Endothelial cell of umbilical vein (primary cell): Measurements from ENCODE around the gene RAB17. TPM values are rescaled to one million over a fixed set of nuclear protein-coding genes. Genes with fewer than 3 reads are reported as not detected.

Experiments used
- BruUV-seq: library from RNA; stranded (reverse); fragments of 400-500 nt; replicated peaks from 2 replicates; lab custom pipeline; 2021; lab: Mats Ljungman, UMichigan
- CTCF ChIA-PET: fragments of 300-600, 350-600 bp; sonication (Branson Sonifier 250); formaldehyde crosslinking; loops from one replicate; lab custom pipeline; 2021; ENCODE audit warnings: antibody characterized with exemption, inconsistent platforms; lab: Charles Lee
- POLR2A ChIA-PET: fragments of 300-600, 350-600 bp; sonication (Branson Sonifier 250); formaldehyde crosslinking; loops from one replicate; lab custom pipeline; 2021; ENCODE audit warnings: antibody characterized with exemption, inconsistent platforms; lab: Charles Lee
- DNase-seq: peaks from one replicate; pipeline ENCODE4 v3.0.0-alpha.2; 2011; ENCODE audit warnings: low read depth, low spot score
- FAIRE-seq: peaks from 2 replicates; lab custom pipeline; 2011; peaks lifted over from hg19 to GRCh38; lab: Jason Lieb, UNC
- H2AFZ ChIP-seq: 2 replicates; pipeline ENCODE4 v1.6.0; 2012; ENCODE audit warnings: low read depth, low read length, control low read depth, inconsistent platforms
- H3K27ac ChIP-seq: 2 replicates; pipeline ENCODE4 v1.5.1; 2011; ENCODE audit warnings: low read depth, mild to moderate bottlenecking, control low read depth, low read length, moderate library complexity; ENCODE audit not compliant: insufficient read depth
- H3K27me3 ChIP-seq, 2 experiments: 2 replicates each; pipeline versions ENCODE4 v1.6.0 to v1.6.1; 2011; ENCODE audit warnings: low read length in 2 of 2, mixed read lengths in 1 of 2; ENCODE audit not compliant: control insufficient read depth in 2 of 2, insufficient read depth in 2 of 2
- H3K36me3 ChIP-seq, 2 experiments: 2 replicates in 1 of 2; 3 replicates in 1 of 2; pipeline ENCODE4 v1.5.1; 2011; ENCODE audit warnings: low read length in 2 of 2, mild to moderate bottlenecking in 1 of 2, moderate library complexity in 1 of 2; ENCODE audit not compliant: control insufficient read depth in 2 of 2, insufficient read depth in 2 of 2; ENCODE audit errors: extremely low read depth in 1 of 2
- H3K4me1 ChIP-seq: 3 replicates; pipeline ENCODE4 v1.5.1; 2011; ENCODE audit warnings: mild to moderate bottlenecking, low read length; ENCODE audit not compliant: control insufficient read depth, insufficient read depth; ENCODE audit errors: extremely low read depth
- H3K4me2 ChIP-seq: 2 replicates; pipeline ENCODE4 v1.6.1; 2011; ENCODE audit warnings: low read length, control low read depth, mixed read lengths; ENCODE audit not compliant: insufficient read depth
- H3K4me3 ChIP-seq, 3 experiments: fragments of 200-600 bp in 1 of 3; sonication (generic), shearing (Covaris generic) in 1 of 3; replicated peaks in 1 of 3; 2 replicates each; pipeline ENCODE4 v1.5.1; 2011 to 2016; ENCODE audit warnings: control low read depth in 3 of 3, low read length in 3 of 3, mild to moderate bottlenecking in 2 of 3, inconsistent platforms in 1 of 3, low read depth in 1 of 3, moderate library complexity in 1 of 3; ENCODE audit not compliant: insufficient read depth in 1 of 3
- H3K79me2 ChIP-seq: 2 replicates; pipeline ENCODE4 v1.6.0; 2012; ENCODE audit warnings: low read length, inconsistent platforms; ENCODE audit not compliant: control insufficient read depth, insufficient read depth
- H3K9ac ChIP-seq: replicated peaks from 2 replicates; pipeline ENCODE3; 2011; ENCODE audit warnings: low read length, control low read depth; ENCODE audit not compliant: insufficient read depth; ENCODE audit errors: extremely low read depth
- H3K9me1 ChIP-seq: replicated peaks from 3 replicates; pipeline ENCODE4 v1.6.0; 2011; ENCODE audit warnings: mild to moderate bottlenecking, low read length; ENCODE audit not compliant: control insufficient read depth, insufficient read depth; ENCODE audit errors: extremely low read depth
- H3K9me3 ChIP-seq: replicated peaks from 2 replicates; pipeline ENCODE4 v1.5.1; 2012; ENCODE audit warnings: low read length, inconsistent platforms; ENCODE audit not compliant: control insufficient read depth, insufficient read depth
- H4K20me1 ChIP-seq: replicated peaks from 2 replicates; pipeline ENCODE3; 2011; ENCODE audit warnings: mild to moderate bottlenecking, low read length; ENCODE audit not compliant: control insufficient read depth, insufficient read depth; ENCODE audit errors: extremely low read depth
- CTCF ChIP-seq, 2 donors: IDR thresholded peaks; 1 replicate in 1 of 2; 2 replicates in 1 of 2; pipeline ENCODE4 v1.5.1; 2011; ENCODE audit warnings: low read length in 2 of 2, mild to moderate bottlenecking in 2 of 2, moderate library complexity in 2 of 2, control low read depth in 1 of 2, inconsistent platforms in 1 of 2, low read depth in 1 of 2; ENCODE audit not compliant: insufficient read depth in 1 of 2; ENCODE audit errors: extremely low read depth in 1 of 2
- EZH2 ChIP-seq: IDR thresholded peaks from 2 replicates; pipeline ENCODE4 v1.6.1; 2012; ENCODE audit warnings: borderline replicate concordance, low read depth, mild to moderate bottlenecking, moderate library complexity, low read length, inconsistent platforms; ENCODE audit not compliant: severe bottlenecking
- FOS ChIP-seq: IDR thresholded peaks from 2 replicates; pipeline ENCODE4 v1.6.1; 2011; ENCODE audit warnings: mild to moderate bottlenecking, low read length, moderate library complexity, borderline replicate concordance; ENCODE audit not compliant: insufficient read depth
- GATA2 ChIP-seq: IDR thresholded peaks from 2 replicates; pipeline ENCODE4 v1.7.0; 2011; ENCODE audit warnings: low read depth, mild to moderate bottlenecking, moderate library complexity, mixed read lengths, low read length; ENCODE audit not compliant: insufficient read length, insufficient read depth
- JUN ChIP-seq: IDR thresholded peaks from 2 replicates; pipeline ENCODE4 v1.6.1; 2011; ENCODE audit warnings: borderline replicate concordance, low read depth; ENCODE audit not compliant: insufficient read length, insufficient read depth
- MYC ChIP-seq: IDR thresholded peaks from one replicate; pipeline ENCODE4 v1.6.1; 2011; ENCODE audit warnings: mild to moderate bottlenecking, low read depth, low read length
- POLR2A ChIP-seq: IDR thresholded peaks from 2 replicates; pipeline ENCODE4 v1.6.1; 2012; ENCODE audit warnings: low read depth, mild to moderate bottlenecking, control low read depth, low read length
- POLR2AphosphoS5 ChIP-seq: IDR thresholded peaks from 2 replicates; pipeline ENCODE4 v1.6.1; 2012; ENCODE audit warnings: low read depth, mild to moderate bottlenecking, control low read depth, low read length, moderate library complexity; ENCODE audit not compliant: insufficient read depth
- dilution Hi-C: fragments of 300-500 bp; cut with MboI; formaldehyde crosslinking; loops from one replicate; pipeline ENCODE4 v1.15.0; 2019; ENCODE audit warnings: low sequenced_read_pairs; ENCODE audit not compliant: extremely low pct_ligation_motif_present
- intact Hi-C: fragments of 100-400 bp; cut with micrococcal nuclease; formaldehyde crosslinking; loops from one replicate; pipeline ENCODE4 v1.10.0; 2022
- polyA plus RNA-seq, 4 experiments: library from polyadenylated mRNA; depleted of rRNA in 3 of 4; stranded (reverse) in 3 of 4; unstranded in 1 of 4; fragments of >200 nt; gene quantifications; 2 replicates each; pipeline versions ENCODE4 v1.2.1 to v1.2.3, GENCODE V29; 2011 to 2012; ENCODE audit warnings: missing spikeins in 1 of 4
- total RNA-seq: library from RNA; stranded (reverse); gene quantifications from 2 replicates; pipeline ENCODE4 v1.2.3, GENCODE V29; 2021

The RAB17 gene
- total and polyA plus RNA-seq, 2 donors (not counting 3 experiments of a cell fraction or from before 2014, with no cell fraction given), result 0.41 to 0.77 TPM

- peaks cover 0 to 9% of the 10 kb centered on the region in 2 experiments for H3K36me3 ChIP-seq
- no peak overlapping the region for H3K9ac ChIP-seq
- peaks cover 2% of the 10 kb centered on the region for H3K79me2 ChIP-seq
- no peak overlapping the region for H3K4me3 ChIP-seq
- no peaks in the 10 kb centered on the region for H3K9me1 ChIP-seq
- H3K27ac ChIP-seq, result no peak overlapping the region
- ChIA-PET CTCF (interaction anchor here (1.0 kb wide), 1 partner anchor 25 kb away, joined by 3 read pairs; no protein-coding TSS in a partner anchor), POLR2A (no interaction called here)
- H3K9me3 ChIP-seq, result no peaks in the 10 kb centered on the region
- DNase-seq (no peak), FAIRE-seq (no peak)
- peaks cover 13% of the 10 kb centered on the region for H3K4me1 ChIP-seq
- H3K4me2 ChIP-seq, result no peak overlapping the region
- H2AFZ ChIP-seq, result no peak overlapping the region
- no peaks in the 10 kb centered on the region for H4K20me1 ChIP-seq
- no peak for TF ChIP-seq MYC
- no peak for TF ChIP-seq JUN
- TF ChIP-seq CTCF (IDR thresholded peaks at IDR 0.05; ENCODE audit: extremely low read depth in 1 of 2, insufficient read depth in 1 of 2, low read depth in 1 of 2, low read length in 2 of 2), result no peak
- TF ChIP-seq POLR2AphosphoS5, result no peak
- no peak for TF ChIP-seq EZH2
- no peak for TF ChIP-seq FOS
- TF ChIP-seq POLR2A, result no peak
- TF ChIP-seq GATA2, result no peak
- dilution Hi-C loops, result no loop called here
- no TSS peak for BruUV-seq
- H3K27me3 ChIP-seq, result no peaks in the 10 kb centered on the region
- intact Hi-C loops, result no loop called here
Observed at GRCh38 chr2:237629739-237630138, 39.2 kb upstream of the RAB17 start.
